Urinary bladder (tissue), 2 donors: ENCODE data around the gene NDUFV2. TPM values are rescaled to one million over a fixed set of nuclear protein-coding genes. Genes with fewer than 3 reads are reported as not detected.

Experiments used
- polyA plus RNA-seq: library from polyadenylated mRNA; stranded (reverse); fragments of 200-250 nt; gene quantifications from one replicate; pipeline ENCODE4 v1.2.3, GENCODE V29; 2013
- total RNA-seq: library from RNA; depleted of rRNA; stranded (reverse); fragments of >200 nt; gene quantifications from one replicate; pipeline ENCODE4 v1.2.3, GENCODE V29; 2014
- donor health status: healthy.

The NDUFV2 gene
- total and polyA plus RNA-seq, 2 donors: 116 to 143 TPM

Other genes with a start within 250 kb of the NDUFV2 start
- 65.9 TPM for gene ANKRD12, start 34.1 kb downstream of the NDUFV2 start, total RNA-seq
- 12.5 TPM for gene ANKRD12, start 34.1 kb downstream of the NDUFV2 start, polyA plus RNA-seq
- 160 TPM for gene TWSG1, start 232.1 kb downstream of the NDUFV2 start, total RNA-seq
- gene TWSG1, start 232.1 kb downstream of the NDUFV2 start, polyA plus RNA-seq: 55.0 TPM